NT2/D1 (cell line): ENCODE measurements around the gene F8A2.
"Not testable (repeated sequence)": the region's sequence is repeated elsewhere in the genome, so short reads cannot be mapped to it uniquely, and the experiment has no call there.

Source experiments
- YY1 ChIP-seq: IDR thresholded peaks from 2 replicates; pipeline ENCODE4 v1.6.1; 2011; ENCODE audit not compliant: insufficient read length, insufficient read depth
- ZNF274 ChIP-seq: IDR thresholded peaks from 2 replicates; pipeline ENCODE4 v1.6.1; 2011; ENCODE audit warnings: mild to moderate bottlenecking, low read depth, low read length

GRCh38 chrX:155373777-155374458 is 8.0 kb upstream of the F8A2 start:
- not testable (repeated sequence) for TF ChIP-seq YY1, ZNF274
